Measurements from ENCODE around the gene BTBD16. TPM values are rescaled to one million over a fixed set of nuclear protein-coding genes. Genes with fewer than 3 reads are reported as not detected.
A peak's percentile ranks its signal among the peaks of the same experiment; 100 is the strongest.

The BTBD16 gene
- total RNA-seq, 1 donor from 2014 or later = not detected

GRCh38 chr10:122296363-122297120 lies 25.4 kb downstream of the BTBD16 start:
- no peaks in the 10 kb centered on the region for H3K27me3 ChIP-seq
- H3K4me3 ChIP-seq = no peak overlapping the region
- intact Hi-C loops (cut with DNase I) = loop anchor here (5.0 to 10.0 kb wide), 2 partner anchors 141 to 268 kb away; partner anchors contain the start of gene DMBT1
- H3K4me1 ChIP-seq = no peaks in the 10 kb centered on the region
- H3K36me3 ChIP-seq = no peaks in the 10 kb centered on the region
- H3K27ac ChIP-seq = no peak overlapping the region
- peak in 1 of 2 donors; percentile 71 for DNase-seq (ENCODE audit: extremely low spot score in 2 of 2)
- H3K9me3 ChIP-seq = no peaks in the 10 kb centered on the region
- TF ChIP-seq POLR2A (IDR thresholded peaks at IDR 0.05) (no peak), POLR2AphosphoS5 (IDR thresholded peaks at IDR 0.05; ENCODE audit: insufficient read depth in 1 of 2, low read depth in 1 of 2) (no peak), CTCF (IDR thresholded peaks at IDR 0.05) (no peak)

- H3K9me3 ChIP-seq = no peaks in the 10 kb centered on the region
- no peak overlapping the region for H3K4me3 ChIP-seq
- H3K4me1 ChIP-seq = no peaks in the 10 kb centered on the region
- no peaks in the 10 kb centered on the region for H3K36me3 ChIP-seq
- no peak overlapping the region for H3K27ac ChIP-seq
- intact Hi-C loops (cut with DNase I) = loop anchor here (5.0 to 10.0 kb wide), 2 partner anchors 140 to 267 kb away; partner anchors contain the start of gene DMBT1
- DNase-seq (ENCODE audit: extremely low spot score in 2 of 2) = peak in 1 of 2 donors; percentile 77
- TF ChIP-seq POLR2A (IDR thresholded peaks at IDR 0.05) (no peak), CTCF (IDR thresholded peaks at IDR 0.05) (no peak), POLR2AphosphoS5 (IDR thresholded peaks at IDR 0.05; ENCODE audit: insufficient read depth in 1 of 2, low read depth in 1 of 2) (no peak)
- no peaks in the 10 kb centered on the region for H3K27me3 ChIP-seq
Observed at GRCh38 chr10:122297583-122297982, 26.5 kb downstream of the BTBD16 start.

- peak in 1 of 2 donors; percentile 86 for DNase-seq (ENCODE audit: extremely low spot score in 2 of 2)
- H3K36me3 ChIP-seq = no peaks in the 10 kb centered on the region
- H3K4me3 ChIP-seq = no peak overlapping the region
- H3K9me3 ChIP-seq = no peaks in the 10 kb centered on the region
- no peaks in the 10 kb centered on the region for H3K4me1 ChIP-seq
- no peak overlapping the region for H3K27ac ChIP-seq
- intact Hi-C loops (cut with DNase I) = loop anchor here (5.0 to 10.0 kb wide), 2 partner anchors 139 to 267 kb away; partner anchors contain the start of gene DMBT1
- H3K27me3 ChIP-seq = no peaks in the 10 kb centered on the region
- TF ChIP-seq POLR2AphosphoS5 (IDR thresholded peaks at IDR 0.05; ENCODE audit: insufficient read depth in 1 of 2, low read depth in 1 of 2) = no peak
- no peak for TF ChIP-seq CTCF (IDR thresholded peaks at IDR 0.05)
- no peak for TF ChIP-seq POLR2A (IDR thresholded peaks at IDR 0.05)
Observed at GRCh38 chr10:122298206-122298597, 27.1 kb downstream of the BTBD16 start.

- H3K36me3 ChIP-seq = no peaks in the 10 kb centered on the region
- no peak overlapping the region for H3K27ac ChIP-seq
- no peaks in the 10 kb centered on the region for H3K4me1 ChIP-seq
- no peaks in the 10 kb centered on the region for H3K9me3 ChIP-seq
- TF ChIP-seq CTCF (IDR thresholded peaks at IDR 0.05) = peak; percentile 85 to 94 (median 93)
- TF ChIP-seq POLR2A (IDR thresholded peaks at IDR 0.05) = no peak
- peak in 1 of 2 donors; percentile 85 for DNase-seq (ENCODE audit: extremely low spot score in 2 of 2)
- no peak overlapping the region for H3K4me3 ChIP-seq
- no peaks in the 10 kb centered on the region for H3K27me3 ChIP-seq
- intact Hi-C loops (cut with DNase I) = loop anchor here (5.0 to 10.0 kb wide), 2 partner anchors 139 to 266 kb away; partner anchors contain the start of gene DMBT1
Observed at GRCh38 chr10:122298598-122299301, 27.7 kb downstream of the BTBD16 start.
